Naive thymus-derived CD8-positive, alpha-beta T cell (primary cell): ENCODE results near the gene GGN. TPM values are rescaled to one million over a fixed set of nuclear protein-coding genes. Genes with fewer than 3 reads are reported as not detected.

Source experiments
- polyA plus RNA-seq, 3 donors: library from polyadenylated mRNA; unstranded; fragments of 300-500 nt; fragmentation: Illumina TruSeq; gene quantifications; one replicate each; pipeline ENCODE4 v1.2.3, GENCODE V29; 2021
- total RNA-seq, 8 experiments: library from RNA in 2 of 8; stranded (reverse) in 2 of 8; gene quantifications; one replicate each; pipeline ENCODE4 v1.2.3 and lab custom pipeline; 2021 to 2026

GGN gene
- total and polyA plus RNA-seq, 5 experiments from 2014 or later, result not detected

Other genes starting within 250 kb of the GGN start
- not detected for gene DPF1, start 163.8 kb downstream of the GGN start, total RNA-seq
- gene DPF1, start 163.8 kb downstream of the GGN start, polyA plus RNA-seq, result not detected
- gene PPP1R14A, start 131.7 kb downstream of the GGN start, total RNA-seq, result 1 to 10 TPM in 1 of 2 experiments, under 1 TPM in 1; 0.94 to 1.2 TPM
- gene PPP1R14A, start 131.7 kb downstream of the GGN start, polyA plus RNA-seq, result not detected
- 10 to 100 TPM; 49.6 to 50.5 TPM for gene SPINT2, start 123.5 kb downstream of the GGN start, total RNA-seq
- gene SPINT2, start 123.5 kb downstream of the GGN start, polyA plus RNA-seq, result 100 to 1,000 TPM; 139 to 162 (median 158) TPM
- 1 to 10 TPM in 1 of 2 experiments, not detected in 1; 1.2 TPM for gene C19orf33, start 83.8 kb downstream of the GGN start, total RNA-seq
- 1 to 10 TPM in 1 of 3 donors, not detected in 2; 1.1 TPM for gene C19orf33, start 83.8 kb downstream of the GGN start, polyA plus RNA-seq
- 10 to 100 TPM; 33.7 to 36.4 TPM for gene YIF1B, start 72.1 kb downstream of the GGN start, total RNA-seq
- 10 to 100 TPM; 40.7 to 47.8 (median 44.9) TPM for gene YIF1B, start 72.1 kb downstream of the GGN start, polyA plus RNA-seq
- gene KCNK6, start 68.2 kb downstream of the GGN start, total RNA-seq, result 1 to 10 TPM; 6.6 to 6.8 TPM
- 1 to 10 TPM; 1.1 to 3.1 (median 1.2) TPM for gene KCNK6, start 68.2 kb downstream of the GGN start, polyA plus RNA-seq
- 10 to 100 TPM; 23.5 to 24.5 TPM for gene CATSPERG, start 52.2 kb downstream of the GGN start, total RNA-seq
- gene CATSPERG, start 52.2 kb downstream of the GGN start, polyA plus RNA-seq, result 1 to 10 TPM in 2 of 3 donors, under 1 TPM in 1; 0.76 to 6.6 (median 2.9) TPM
- gene PSMD8, start 13.5 kb downstream of the GGN start, total RNA-seq, result 10 to 100 TPM; 73.8 to 80.7 TPM
- 100 to 1,000 TPM; 137 to 139 (median 137) TPM for gene PSMD8, start 13.5 kb downstream of the GGN start, polyA plus RNA-seq
- 1 to 10 TPM; 1.8 to 2.6 TPM for gene SPRED3, start 663 bp upstream of the GGN start, total RNA-seq
- under 1 TPM in 2 of 3 donors, not detected in 1; 0.02 to 0.16 TPM for gene SPRED3, start 663 bp upstream of the GGN start, polyA plus RNA-seq
- gene FAM98C, start 15.1 kb upstream of the GGN start, total RNA-seq, result 10 to 100 TPM; 39.6 to 45.0 TPM
- 10 to 100 TPM; 12.6 to 15.5 (median 15.4) TPM for gene FAM98C, start 15.1 kb upstream of the GGN start, polyA plus RNA-seq
- gene RASGRP4, start 38.2 kb upstream of the GGN start, total RNA-seq, result not detected
- gene RASGRP4, start 38.2 kb upstream of the GGN start, polyA plus RNA-seq, result under 1 TPM in 1 of 3 donors, not detected in 2; 0.07 TPM
- 1 to 10 TPM in 1 of 2 experiments, under 1 TPM in 1; 0.93 to 1.3 TPM for gene RYR1, start 45.7 kb upstream of the GGN start, total RNA-seq
- under 1 TPM in 1 of 3 donors, not detected in 2; 0.07 TPM for gene RYR1, start 45.7 kb upstream of the GGN start, polyA plus RNA-seq
- 100 to 1,000 TPM; 221 to 228 TPM for gene MAP4K1, start 229.9 kb upstream of the GGN start, total RNA-seq
- gene MAP4K1, start 229.9 kb upstream of the GGN start, polyA plus RNA-seq, result 100 to 1,000 TPM in 2 of 3 donors, 10 to 100 TPM in 1; 85.0 to 113 (median 113) TPM
- gene EIF3K, start 231.2 kb upstream of the GGN start, total RNA-seq, result 100 to 1,000 TPM; 335 to 346 TPM
- gene EIF3K, start 231.2 kb upstream of the GGN start, polyA plus RNA-seq, result 100 to 1,000 TPM; 400 to 435 (median 432) TPM